Endometrial microvascular endothelial cells (primary cell): ENCODE results near the gene ZNF547. TPM values are rescaled to one million over a fixed set of nuclear protein-coding genes. Genes with fewer than 3 reads are reported as not detected.
"Not testable (repeated sequence)": the region's sequence is repeated elsewhere in the genome, so short reads cannot be mapped to it uniquely, and the experiment has no call there.

Experiments
- in situ Hi-C: cut with HindIII; loops from 2 replicates; pipeline ENCODE4 v1.10.0; 2017; ENCODE audit warnings: low sequenced_read_pairs, low pct_unique_long_range_greater_than_20kb; ENCODE audit errors: inconsistent ontology term
- total RNA-seq: library from RNA; depleted of rRNA; stranded (reverse); fragments of >200 nt; gene quantifications from one replicate; pipeline ENCODE4 v1.2.3, GENCODE V29; 2015; ENCODE audit errors: inconsistent ontology term

ZNF547 gene
- total RNA-seq, 1 donor from 2014 or later: 2.1 TPM

- in situ Hi-C loops: no loop called here
These were observed 384 bp downstream of the ZNF547 start for GRCh38 chr19:57363688-57364181.

GRCh38 chr19:57366776-57367175, 3.4 kb downstream of the ZNF547 start:
- in situ Hi-C loops: no loop called here

- in situ Hi-C loops: no loop called here
These were observed 10.8 kb downstream of the ZNF547 start for GRCh38 chr19:57374179-57374578.

DNA sequence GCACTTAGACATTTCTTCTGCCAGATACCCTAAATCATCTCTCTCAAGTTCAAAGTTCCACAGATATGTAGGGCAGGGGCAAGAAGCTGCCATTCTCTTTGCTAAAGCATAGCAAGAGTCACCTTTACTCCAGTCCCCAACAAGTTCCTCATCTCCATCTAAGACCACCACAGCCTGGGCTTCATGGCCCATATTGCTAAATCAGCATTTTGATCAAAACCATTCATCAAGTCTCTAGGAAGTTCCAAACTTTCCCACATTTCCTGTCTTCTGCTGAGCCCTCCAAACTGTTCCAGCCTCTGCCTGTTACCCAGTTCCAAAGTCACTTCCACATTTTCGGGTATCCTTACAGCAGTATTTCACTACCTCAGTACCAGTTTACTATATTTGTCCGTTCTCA, 11.3 kb downstream of the ZNF547 start:
- in situ Hi-C loops: not testable (repeated sequence)

DNA sequence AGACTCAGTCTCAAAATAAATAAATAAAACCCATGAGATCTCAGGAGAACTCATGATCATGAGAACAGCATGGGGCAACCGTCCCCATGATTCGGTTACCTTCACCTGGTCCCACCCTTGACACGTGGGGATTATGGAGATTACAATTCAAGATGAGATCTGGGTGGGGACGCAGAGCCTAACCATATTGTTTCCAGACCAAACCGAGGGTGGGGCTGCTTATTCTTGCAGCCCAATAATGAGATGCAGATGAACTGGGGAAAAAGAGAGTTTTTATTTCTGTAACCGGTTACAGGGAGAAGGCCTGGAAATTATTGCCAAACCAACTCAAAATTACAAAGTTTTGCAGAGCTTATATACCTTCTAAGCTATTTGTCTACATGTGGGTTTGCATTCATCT, 12.8 kb downstream of the ZNF547 start:
- in situ Hi-C loops: no loop called here

DNA sequence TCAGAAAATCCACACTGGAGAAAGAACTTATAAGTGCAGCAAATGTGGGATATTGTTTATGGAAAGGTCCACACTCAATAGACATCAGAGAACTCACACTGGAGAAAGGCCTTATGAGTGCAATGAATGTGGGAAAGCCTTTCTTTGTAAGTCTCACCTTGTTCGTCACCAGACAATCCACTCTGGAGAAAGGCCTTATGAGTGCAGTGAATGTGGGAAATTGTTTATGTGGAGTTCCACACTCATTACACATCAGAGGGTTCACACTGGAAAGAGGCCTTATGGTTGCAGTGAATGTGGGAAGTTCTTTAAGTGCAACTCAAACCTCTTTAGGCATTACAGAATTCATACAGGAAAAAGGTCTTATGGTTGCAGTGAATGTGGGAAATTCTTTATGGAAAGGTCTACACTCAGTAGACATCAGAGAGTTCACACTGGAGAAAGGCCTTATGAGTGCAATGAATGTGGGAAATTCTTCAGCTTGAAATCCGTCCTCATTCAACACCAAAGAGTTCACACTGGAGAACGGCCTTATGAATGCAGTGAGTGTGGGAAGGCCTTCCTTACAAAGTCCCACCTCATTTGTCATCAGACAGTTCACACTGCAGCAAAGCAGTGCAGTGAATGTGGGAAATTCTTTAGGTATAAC, 14.3 kb downstream of the ZNF547 start:
- in situ Hi-C loops: no loop called here

DNA sequence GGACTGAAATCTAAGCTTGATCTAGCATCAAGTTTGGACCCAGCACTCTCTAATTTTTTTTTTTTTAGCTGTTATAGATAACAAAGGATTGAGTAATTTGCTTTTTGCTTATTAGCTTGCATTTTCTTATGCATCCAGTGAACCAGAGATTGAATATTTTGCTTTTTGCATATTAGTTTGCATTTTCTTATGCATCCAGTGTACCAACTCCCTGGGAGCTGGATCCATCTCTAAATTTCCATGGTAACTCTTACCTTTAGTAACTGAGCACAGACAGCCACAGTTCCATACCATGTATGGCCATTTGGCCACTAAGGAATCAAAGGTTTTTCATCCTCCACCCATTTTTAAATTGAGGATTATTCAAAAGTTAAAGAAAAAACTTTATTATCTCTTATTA, 17.6 kb downstream of the ZNF547 start:
- in situ Hi-C loops: no loop called here

DNA sequence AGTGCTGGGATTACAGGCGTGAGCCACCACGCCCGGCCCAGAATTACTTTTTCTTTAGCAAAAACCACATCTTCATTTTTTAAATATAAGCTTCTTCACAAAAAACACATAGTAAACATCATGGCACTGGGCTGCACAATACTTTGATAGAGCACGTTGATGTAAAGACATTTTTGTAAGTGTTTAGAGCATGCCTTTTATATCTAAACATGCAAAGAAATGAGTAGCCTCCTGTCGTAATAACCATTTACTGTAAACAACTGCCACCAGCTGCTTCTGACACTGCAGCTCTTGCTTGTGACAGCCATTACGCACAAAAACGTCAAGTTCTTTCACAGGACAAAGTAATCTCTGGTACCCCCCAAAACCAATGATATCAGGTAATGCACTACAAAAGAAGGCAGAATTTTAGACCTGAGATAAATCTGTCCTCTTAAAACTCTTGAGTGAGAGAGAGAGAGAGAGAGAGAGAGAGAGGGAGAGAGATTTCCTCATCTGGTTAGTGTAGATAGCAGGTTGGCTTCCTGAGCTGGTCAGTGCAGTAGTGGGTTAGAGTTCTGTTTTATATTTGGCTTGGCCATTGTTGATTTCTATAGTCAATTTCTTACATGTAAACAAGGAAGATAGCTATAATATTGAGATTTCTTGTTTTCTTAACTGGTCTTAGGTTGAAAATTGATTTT, 19.6 kb downstream of the ZNF547 start:
- in situ Hi-C loops: no loop called here

DNA sequence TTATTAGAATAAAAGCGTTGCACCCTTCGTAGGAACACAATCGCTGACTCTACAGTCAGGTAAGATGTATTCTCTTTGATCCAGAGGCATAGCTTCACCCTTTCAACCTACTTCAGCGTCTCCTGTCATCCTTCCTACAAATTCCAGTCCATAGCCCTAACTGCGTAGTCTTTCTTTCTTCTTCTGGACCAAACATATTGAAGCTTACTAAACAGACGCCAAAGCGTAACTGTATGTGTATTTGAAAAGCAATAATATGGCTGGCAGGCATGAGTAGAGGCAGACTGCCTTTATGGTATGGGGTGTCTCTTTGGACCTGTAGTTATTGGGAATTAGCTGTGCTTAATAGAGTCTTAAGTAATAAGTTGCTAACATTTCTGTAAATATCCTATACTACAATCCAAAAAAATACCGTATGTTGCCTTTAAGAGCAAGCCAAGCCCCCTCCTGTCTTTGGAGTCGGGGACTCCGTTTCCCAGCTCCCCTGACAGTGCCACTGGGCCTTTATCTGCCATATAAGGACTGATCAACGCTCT, 25.9 kb downstream of the ZNF547 start:
- in situ Hi-C loops: no loop called here

DNA sequence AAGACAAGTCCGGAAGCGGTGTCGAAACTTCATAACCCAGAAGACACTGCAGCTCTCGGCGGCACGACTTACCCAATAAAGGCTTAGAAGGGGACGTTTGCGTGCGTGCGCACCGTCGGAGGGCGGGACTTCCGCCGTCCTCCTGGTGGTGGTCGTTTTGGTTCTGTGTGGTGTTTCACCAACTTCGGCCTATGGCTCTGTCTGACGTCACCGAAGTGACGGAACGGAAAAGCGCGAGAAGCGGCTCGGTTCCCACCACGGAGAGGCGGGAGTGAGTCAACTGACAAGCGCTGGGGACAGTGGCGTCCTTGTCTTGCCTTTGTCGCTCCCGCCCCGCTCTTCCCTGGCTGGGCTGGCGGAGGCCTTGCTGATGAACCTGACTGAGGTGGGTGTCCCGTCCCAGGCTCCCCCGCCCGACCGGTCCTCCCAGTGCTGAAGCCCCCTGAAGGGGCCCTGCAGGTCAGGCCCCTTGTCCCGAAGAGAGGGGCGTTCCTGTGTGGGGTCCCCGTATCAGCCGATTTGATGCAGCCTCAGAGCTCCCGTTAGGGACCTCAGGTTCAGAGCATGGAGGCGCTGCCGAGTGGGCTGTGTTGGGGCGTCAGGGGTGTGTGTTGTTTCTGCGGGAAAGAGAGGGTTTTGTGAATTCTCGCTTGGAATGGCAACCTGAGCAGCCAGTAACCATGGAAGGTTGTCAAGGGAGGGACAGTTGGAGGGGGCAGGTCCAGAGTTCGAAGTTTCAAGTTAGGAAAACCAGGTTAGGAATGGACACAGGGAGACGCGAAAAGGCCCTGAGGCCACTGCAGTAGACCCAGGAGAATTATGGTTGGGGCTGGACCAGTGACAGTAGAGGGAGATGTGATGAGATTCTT, 26.6 kb downstream of the ZNF547 start, which contains the start of gene ZNF548:
ZNF548 (plus strand) TSS at position 125 of the 869 bp plus-strand sequence; CDS start at position 371, 246 bp downstream.
- in situ Hi-C loops: no loop called here

- in situ Hi-C loops: no loop called here
These were observed 32.4 kb downstream of the ZNF547 start for GRCh38 chr19:57395710-57396109.

GRCh38 chr19:57398868-57399267, 35.5 kb downstream of the ZNF547 start:
- in situ Hi-C loops: no loop called here

- in situ Hi-C loops: no loop called here
These were observed 40.6 kb downstream of the ZNF547 start for GRCh38 chr19:57403737-57404563.

GRCh38 chr19:57406516-57407123, 43.3 kb downstream of the ZNF547 start:
- in situ Hi-C loops: no loop called here

GRCh38 chr19:57410877-57411671, 47.7 kb downstream of the ZNF547 start, which contains the start of gene ZNF17:
TSS of gene ZNF17 (plus strand) at chr19:57411161. CDS start at chr19:57413616, 2,455 bp downstream.
- in situ Hi-C loops: no loop called here

- in situ Hi-C loops: no loop called here
These were observed 56.1 kb downstream of the ZNF547 start for GRCh38 chr19:57419439-57419838.

DNA sequence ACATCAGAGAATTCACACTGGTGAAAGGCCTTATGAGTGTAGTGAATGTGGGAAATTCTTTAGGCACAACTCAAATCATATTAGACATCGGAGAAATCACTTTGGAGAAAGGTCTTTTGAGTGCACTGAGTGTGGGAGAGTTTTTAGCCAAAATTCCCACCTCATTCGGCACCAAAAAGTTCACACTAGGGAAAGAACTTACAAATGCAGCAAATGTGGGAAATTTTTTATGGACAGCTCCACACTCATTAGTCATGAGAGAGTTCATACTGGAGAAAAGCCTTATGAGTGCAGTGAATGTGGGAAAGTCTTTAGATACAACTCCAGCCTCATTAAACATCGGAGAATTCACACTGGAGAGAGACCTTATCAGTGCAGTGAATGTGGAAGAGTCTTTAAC, 57.7 kb downstream of the ZNF547 start:
- in situ Hi-C loops: no loop called here
